GM18951 (cell line): ENCODE results near the gene EFCAB7.

ENCODE experiments used
- POLR2A ChIP-seq: IDR thresholded peaks from 4 replicates; pipeline ENCODE4 v1.6.1; 2011; ENCODE audit warnings: mild to moderate bottlenecking; ENCODE audit not compliant: insufficient read length, insufficient read depth; ENCODE audit errors: extremely low read depth
- in situ Hi-C: fragments of 300-500 bp; cut with MboI; formaldehyde crosslinking; loops from one replicate; pipeline ENCODE4 v1.12.0; 2022; ENCODE audit warnings: low sequenced_read_pairs, mixed read lengths, inconsistent platforms; ENCODE audit not compliant: unreplicated experiment

EFCAB7 gene, protein sequence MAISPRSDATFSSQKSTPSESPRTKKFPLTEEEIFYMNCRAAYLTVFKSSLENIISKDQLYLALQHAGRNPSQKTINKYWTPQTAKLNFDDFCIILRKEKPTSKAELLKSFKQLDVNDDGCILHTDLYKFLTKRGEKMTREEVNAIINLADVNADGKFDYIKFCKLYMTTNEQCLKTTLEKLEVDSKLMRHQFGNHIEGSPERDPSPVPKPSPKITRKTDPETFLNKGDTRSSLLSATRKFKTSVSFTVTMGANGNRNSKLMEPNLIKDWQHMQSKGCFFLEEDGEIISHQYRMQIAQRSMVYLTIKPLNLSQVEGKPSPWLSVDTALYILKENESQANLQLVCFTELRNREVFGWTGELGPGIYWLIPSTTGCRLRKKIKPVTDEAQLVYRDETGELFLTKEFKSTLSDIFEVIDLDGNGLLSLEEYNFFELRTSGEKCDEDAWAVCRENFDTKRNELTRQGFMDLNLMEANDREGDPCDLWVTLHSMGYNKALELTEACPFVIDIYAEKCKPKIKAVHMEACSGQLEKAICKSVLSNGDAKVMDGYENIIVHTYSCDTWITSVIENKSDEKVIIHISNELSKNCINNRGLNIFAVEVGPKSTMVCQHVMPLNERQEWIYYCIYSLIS

DNA sequence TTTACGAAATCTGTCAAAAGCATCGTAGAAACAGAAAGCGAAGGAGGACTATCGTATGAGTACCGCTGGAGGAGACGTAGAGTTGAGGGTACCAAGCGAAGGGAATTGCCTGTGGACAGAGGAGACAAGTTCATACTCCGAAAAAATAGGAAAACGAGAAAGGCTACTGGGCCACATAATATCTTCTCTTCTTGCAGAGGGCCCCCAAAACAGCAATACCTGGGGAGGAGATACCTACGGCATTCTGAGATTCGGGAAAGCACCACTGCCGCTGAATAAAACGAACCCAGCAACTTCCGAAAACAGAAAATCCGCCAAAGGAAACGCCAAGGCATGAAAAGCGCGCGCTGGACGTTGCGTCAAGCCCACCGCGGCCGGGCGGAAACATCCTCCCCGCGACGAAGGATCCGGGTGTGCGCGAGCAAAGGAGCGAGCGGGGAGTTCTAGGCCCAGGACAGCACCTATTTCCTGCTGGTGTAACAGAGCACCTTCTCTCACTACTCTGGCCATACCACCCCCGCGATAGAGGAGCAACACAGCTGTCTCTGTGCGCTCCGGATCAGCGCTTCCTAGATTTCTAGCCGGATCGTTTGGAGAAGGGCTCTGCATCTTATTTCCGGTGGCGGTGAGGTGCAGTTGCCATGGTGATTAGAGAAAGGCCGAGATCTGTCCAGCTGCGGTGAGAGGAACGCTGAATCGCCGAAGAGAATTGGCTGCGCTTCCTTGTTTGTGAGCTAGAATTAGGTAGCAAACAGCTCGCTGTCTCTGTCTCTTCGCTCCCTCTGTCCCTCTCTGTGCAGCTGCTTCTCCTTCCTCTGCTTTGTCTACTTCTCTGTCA, at the start of gene EFCAB7, which contains the start of gene ITGB3BP:
Gene EFCAB7, plus strand, starts transcription at position 635 of the 838 bp plus-strand sequence. CDS start 2,048 bp downstream, outside the sequence.
Gene ITGB3BP, minus strand, starts transcription at position 335 of the 838 bp plus-strand sequence. Its CDS starts 92 bp downstream, at position 243.
- peak; percentile 71 for TF ChIP-seq POLR2A
- in situ Hi-C loops: no loop called here

DNA sequence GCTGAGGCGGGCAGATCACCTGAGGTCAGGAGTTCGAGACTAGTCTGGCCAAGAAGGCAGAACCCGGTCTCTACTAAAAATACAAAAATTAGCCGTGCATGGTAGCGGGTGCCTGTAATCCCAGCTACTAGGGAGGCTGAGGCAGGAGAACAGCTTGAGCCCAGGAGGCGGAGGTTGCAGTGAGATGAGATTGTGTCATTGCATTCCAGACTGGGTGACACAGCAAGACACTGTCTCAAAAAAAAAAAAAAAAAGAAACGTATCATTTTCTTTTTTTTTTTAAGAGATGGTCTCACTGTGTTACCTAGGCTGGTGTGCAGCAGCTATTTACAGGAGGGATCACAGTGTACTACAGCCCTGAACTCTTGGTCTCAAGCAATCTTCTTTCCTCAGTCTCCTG, 47.6 kb upstream of the EFCAB7 start:
- in situ Hi-C loops: no loop called here
- TF ChIP-seq POLR2A: no peak

- in situ Hi-C loops: no loop called here
- no peak for TF ChIP-seq POLR2A
These were observed 43.3 kb upstream of the EFCAB7 start for GRCh38 chr1:63480057-63480456.

- in situ Hi-C loops: no loop called here
- TF ChIP-seq POLR2A: no peak
These were observed 36.7 kb upstream of the EFCAB7 start for GRCh38 chr1:63486629-63487028.

DNA sequence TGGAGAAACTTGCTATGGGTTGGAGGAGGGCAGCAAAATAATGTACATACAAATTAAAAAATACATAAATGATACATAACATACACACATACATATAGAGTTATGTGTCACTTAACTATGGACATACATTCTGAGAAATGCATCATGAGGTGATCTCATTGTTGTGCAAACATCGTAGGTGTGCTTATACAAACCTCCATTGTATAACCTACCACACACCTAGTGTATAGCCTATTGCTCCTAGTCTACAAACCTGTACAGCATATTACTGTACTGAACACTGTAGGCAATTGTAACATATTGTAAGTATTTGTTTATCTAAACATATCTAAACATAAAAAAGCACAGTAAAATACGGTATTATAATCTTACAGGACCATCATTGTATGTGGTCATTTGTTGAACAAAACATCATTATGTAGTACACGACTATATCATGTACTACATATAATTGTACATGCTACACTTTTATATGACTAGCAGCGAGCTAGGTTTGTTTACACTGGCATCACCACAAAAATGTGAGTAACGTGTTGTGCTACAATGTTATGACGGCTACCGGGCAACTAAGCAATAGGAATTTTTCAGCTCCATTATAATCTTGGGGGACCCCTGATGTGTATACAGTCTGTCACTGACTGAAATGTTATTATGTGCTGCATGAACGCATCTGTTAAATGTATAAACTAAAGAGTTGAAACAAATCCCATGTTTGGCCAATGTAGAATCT, 35.8 kb upstream of the EFCAB7 start:
- no peak for TF ChIP-seq POLR2A
- in situ Hi-C loops: no loop called here

DNA sequence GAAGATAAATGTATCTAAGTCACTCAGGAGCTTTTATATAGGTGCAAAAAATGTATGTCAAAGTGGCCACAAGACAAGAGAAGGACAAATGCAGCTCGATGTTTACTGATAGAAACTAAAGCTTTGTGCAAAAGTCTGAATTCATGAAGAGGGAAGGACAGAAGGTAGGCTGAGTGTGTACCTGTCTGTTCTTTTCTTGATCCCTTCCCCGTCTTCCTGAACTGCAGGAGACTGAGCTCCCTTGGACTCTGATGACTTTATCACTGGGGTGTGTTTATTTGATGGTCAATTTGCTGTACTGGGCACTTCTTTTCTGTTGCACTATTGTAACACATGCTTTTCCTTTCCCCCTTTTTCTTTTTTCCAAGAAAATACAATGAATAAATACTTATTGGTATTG, 25.7 kb upstream of the EFCAB7 start:
- TF ChIP-seq POLR2A: no peak
- in situ Hi-C loops: no loop called here

DNA sequence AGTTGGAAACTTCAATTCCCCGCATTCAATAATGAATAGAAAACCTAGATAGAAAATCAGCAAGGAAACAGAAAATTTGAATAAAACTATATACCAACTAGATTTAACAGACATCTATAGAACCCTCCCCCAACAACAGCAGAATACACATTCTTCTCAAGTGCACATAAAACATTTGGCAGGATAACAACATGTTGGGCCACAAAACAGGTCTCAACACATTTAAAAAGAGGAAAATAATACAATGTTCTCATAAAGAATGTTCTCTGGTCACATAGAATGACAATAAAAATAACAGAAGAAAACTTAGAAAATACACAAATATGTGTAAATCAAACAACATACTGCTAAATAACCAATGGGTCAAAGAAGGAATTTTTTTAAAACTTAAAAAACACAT, 25.2 kb upstream of the EFCAB7 start:
- TF ChIP-seq POLR2A: no peak
- in situ Hi-C loops: no loop called here

DNA sequence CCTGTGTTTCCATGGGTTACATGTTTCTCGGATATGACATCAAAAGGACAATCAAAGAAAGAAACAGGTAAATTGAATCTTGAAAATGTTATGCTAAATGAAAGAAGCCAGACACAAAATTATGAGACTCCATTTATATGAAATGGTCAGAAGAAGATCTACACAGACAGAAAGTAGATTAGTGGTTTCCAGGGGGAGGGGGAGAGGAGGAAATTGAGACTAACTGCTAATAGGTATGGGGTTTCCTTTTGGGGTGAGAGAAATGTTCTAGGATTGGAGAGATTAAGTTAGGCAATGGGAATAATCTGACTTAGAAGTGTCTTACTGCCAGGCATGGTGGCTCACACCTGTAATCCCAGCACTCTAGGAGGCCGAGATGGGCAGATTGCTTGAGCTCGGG, 22.1 kb upstream of the EFCAB7 start:
- TF ChIP-seq POLR2A: no peak
- in situ Hi-C loops: no loop called here

GRCh38 chr1:63506782-63507181, 16.5 kb upstream of the EFCAB7 start:
- in situ Hi-C loops: no loop called here
- no peak for TF ChIP-seq POLR2A

- in situ Hi-C loops: no loop called here
- TF ChIP-seq POLR2A: no peak
These were observed 13.6 kb upstream of the EFCAB7 start for GRCh38 chr1:63509718-63510117.

GRCh38 chr1:63512584-63512983, 10.7 kb upstream of the EFCAB7 start:
- in situ Hi-C loops: no loop called here
- TF ChIP-seq POLR2A: no peak

GRCh38 chr1:63516629-63517028, 6.7 kb upstream of the EFCAB7 start:
- TF ChIP-seq POLR2A: no peak
- in situ Hi-C loops: no loop called here
